PFSK-1 (cell line): ENCODE results near the gene ZNF608.

ENCODE experiments used
- POLR2AphosphoS5 ChIP-seq: IDR thresholded peaks from 2 replicates; pipeline ENCODE4 v1.6.1; 2012; ENCODE audit warnings: low read depth, mild to moderate bottlenecking, control low read depth, low read length, moderate library complexity
- SIN3A ChIP-seq: IDR thresholded peaks from 2 replicates; pipeline ENCODE4 v1.6.1; 2012; ENCODE audit warnings: mild to moderate bottlenecking, low read length, moderate library complexity, borderline replicate concordance; ENCODE audit not compliant: insufficient read depth
- TAF1 ChIP-seq: IDR thresholded peaks from 2 replicates; pipeline ENCODE4 v1.6.1; 2012; ENCODE audit warnings: low read length, control low read depth, borderline replicate concordance; ENCODE audit not compliant: insufficient read depth

DNA sequence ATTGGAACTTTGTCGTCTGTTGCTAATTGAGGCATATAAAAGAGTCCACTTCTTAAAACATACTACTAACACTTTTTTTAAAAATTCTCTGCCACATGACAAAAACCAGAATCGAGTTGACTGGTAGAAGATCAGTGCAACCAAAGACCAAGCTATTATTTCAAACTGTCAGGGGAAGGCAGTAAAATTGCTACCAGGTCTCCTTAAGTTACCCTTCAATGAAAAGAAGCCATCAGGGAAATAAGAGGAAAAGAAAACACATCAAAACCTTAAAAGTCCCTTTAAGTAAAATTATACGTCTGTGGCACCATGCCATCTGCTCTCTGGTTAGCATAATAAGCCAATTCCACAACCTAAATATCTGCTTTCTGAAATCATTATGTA is 9.6 kb downstream of the ZNF608 start:
- TF ChIP-seq TAF1 (no peak), SIN3A (no peak), POLR2AphosphoS5 (no peak)
